Measurements from ENCODE around the gene AARS2.
"Not testable (repeated sequence)": the region's sequence is repeated elsewhere in the genome, so short reads cannot be mapped to it uniquely, and the experiment has no call there.

The AARS2 gene

GRCh38 chr6:44312901-44313788 is at the start of gene AARS2:
Gene AARS2 (minus strand): TSS chr6:44313347. CDS start chr6:44313323, 24 bp downstream.
- peak; percentile 83 to 90 for DNase-seq

DNA sequence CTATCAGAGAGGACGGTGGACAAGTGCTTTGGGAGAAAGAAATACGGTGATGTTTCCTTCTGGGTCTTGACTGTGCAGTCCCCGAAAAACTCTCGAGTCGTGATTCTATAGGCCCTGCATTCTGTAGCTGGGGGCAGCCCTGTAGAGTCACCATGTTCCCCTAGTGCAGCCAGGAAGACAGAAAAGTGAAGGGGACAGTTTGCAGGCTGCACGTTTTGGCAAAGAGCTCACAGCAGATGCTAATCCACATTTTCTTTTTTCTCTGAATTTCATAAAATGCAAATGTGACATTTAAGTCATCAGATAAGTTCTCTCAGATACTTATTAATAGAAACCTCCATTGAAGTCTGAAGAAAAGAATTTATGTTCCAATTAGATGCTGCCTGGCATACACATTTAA is 48.8 kb upstream of the AARS2 start:
- no peak for DNase-seq

DNA sequence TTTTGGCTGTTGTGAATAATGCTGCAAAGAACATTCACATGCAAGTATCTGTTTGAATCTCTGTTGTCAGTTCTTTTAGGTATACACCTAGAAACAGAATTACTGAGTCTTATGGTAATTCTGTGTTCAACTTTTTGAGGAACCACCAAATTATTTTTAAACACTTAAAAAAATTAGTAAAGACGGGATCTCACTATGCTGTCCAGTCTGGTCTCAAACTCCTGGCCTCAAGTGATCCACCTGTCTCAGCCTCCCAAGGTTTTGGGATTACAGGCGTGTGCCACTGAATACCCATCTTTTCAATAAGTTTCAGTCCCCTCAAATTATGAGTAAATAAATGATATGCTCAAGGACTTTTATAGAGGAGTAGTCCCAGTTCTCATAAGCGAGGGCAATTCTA is 46.8 kb upstream of the AARS2 start:
- no peak for DNase-seq

DNA sequence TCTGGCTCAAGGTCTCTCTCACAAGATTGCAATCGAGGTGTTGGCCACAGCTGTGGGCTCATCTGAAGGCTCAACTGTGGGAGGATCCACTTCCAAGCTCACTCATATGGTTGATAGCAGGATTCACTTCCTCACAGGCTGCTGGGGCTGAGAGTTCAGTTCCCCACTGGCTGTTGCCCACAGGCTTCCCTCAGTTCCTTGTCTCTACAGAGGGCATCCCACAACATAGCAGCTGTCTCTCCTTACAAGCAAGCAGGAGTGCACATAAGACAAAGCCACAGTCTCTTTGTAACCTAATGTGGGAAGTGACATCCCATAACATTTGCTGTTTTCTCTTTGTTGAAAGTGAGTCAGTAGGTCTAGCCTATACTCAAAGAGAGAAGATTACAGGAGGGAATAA is 43.3 kb upstream of the AARS2 start:
- no peak for DNase-seq

GRCh38 chr6:44355640-44356039 is 42.5 kb upstream of the AARS2 start:
- DNase-seq, result no peak

GRCh38 chr6:44353336-44353735 is 40.2 kb upstream of the AARS2 start:
- no peak for DNase-seq

DNA sequence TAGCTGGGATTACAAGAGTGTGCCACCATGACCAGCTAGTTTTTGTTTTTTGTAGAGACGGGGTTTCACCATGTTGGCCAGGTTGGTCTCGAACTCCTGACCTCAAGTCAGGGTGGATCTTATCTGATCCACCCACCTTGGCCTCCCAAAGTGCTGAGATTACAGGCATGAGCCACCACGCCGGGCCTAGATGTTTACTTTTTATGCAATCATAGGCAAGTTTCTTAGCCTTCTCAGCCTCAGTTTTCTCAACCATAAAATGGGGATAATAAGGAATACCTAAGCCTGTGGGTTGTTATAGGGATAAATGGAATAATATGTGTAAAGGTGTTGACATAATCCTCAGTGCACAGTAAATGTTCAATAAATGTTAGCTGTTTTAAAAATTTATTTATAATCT is 39.1 kb upstream of the AARS2 start:
- no peak for DNase-seq

DNA sequence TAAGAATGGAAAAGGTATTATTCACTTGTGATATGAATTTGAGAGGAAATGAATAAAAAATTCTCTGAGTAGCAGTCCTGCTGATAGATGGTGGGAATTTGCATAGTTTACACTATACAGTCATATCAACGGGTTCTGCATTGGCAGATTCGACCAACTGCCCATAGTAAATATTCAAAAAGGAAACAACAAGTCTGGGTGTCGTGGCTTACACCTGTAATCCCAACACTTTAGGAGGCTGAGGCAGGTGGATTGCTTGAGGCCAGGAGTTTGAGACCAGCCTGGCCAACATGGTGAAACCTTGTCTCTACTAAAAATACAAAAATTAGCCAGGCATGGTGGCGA is 37.5 kb upstream of the AARS2 start:
- DNase-seq, result not testable (repeated sequence)

DNA sequence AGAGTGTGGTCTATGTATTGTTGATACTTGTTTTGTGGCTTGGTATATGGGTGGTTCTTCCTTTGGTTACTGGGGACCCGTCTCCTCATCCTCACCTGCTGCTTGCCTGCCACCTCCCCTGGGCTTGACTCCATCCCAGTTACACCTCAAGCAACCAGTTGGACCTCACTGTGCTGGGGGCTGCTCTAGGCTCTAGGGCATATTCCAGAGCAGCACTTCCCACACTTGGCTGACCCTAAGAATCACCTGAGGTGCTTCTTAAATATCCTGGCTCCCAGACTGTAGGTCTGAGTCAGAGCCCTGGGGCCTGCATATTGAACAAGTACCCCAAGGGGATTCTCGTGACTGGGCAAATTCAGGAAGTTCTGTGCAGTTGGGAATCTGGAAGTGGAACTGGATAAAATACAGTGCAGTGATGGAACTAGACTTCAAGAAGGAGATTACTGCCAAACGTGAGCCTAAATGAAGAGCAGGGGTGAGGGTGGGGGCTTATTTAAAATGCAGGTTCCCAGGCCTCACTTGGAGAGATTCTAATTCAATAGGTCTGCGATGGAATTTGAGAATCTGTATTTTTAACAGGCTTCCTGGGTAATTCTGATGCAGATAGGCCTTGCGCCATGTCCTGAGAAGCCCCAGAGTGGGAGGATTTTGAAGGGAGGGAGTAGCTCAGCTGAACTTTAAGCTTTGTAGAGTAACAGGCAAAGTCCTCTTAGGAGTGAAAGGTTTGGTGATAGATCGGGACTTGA is 36.9 kb upstream of the AARS2 start:
- DNase-seq, result no peak

DNA sequence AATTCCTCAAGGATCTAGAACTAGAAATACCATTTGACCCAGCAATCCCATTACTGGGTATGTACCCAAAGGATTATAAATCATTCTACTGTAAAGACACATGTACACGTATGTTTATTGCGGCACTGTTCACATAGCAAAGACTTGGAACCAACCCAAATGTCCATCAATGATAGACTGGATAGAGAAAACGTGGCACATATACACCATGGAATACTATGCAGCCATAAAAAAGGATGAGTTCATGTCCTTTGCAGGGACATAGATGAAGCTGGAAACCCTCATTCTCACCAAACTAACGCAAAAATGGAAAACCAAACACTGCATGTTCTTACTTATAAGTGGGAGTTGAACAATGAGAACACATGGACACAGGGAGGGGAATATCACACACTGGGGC is 33.7 kb upstream of the AARS2 start:
- DNase-seq, result not testable (repeated sequence)

DNA sequence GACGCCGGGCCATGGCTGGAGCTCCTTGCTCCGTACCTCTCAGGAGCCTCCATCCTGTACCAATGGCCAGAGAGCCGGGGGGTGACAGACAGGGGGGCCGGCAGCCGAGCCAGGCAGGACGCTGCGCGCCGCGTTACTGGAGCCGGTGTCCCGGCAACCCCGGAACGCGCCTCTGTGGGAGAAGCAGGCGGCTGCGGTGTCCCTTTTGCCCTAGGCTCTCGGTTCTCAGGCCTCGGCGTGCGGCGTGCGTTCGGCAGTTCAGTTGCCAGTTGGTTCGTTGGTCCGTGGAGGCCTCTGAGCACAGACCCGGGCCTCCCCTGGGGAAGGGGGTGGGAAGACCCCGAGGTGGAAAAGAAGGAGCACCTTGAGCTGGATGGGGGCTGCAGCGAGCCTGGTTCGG is 29.3 kb upstream of the AARS2 start, which contains the start of gene SPATS1:
Gene SPATS1 (plus strand): TSS at position 162 of the 400 bp plus-strand sequence. CDS start 446 bp downstream, outside the sequence.
- no peak for DNase-seq

DNA sequence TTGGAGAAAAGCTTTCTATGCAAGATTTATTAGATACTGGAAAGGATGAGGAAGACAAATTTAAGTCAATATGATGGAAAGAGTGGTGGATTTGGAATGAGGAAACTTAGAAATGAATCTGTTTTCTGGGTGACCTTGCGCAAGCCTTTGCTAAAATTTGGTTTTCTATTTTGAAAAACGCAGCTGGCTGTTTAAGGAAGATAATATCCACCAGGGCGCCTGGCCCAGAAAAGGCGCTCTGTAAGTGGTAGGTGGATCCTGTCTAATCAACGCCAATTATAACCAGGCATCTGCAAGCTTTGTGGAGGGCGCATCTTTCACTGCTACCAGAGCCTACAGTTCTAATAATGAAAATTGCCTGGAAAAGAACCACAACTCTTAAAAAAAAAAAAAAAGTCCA is 28.9 kb upstream of the AARS2 start:
- DNase-seq, result no peak

DNA sequence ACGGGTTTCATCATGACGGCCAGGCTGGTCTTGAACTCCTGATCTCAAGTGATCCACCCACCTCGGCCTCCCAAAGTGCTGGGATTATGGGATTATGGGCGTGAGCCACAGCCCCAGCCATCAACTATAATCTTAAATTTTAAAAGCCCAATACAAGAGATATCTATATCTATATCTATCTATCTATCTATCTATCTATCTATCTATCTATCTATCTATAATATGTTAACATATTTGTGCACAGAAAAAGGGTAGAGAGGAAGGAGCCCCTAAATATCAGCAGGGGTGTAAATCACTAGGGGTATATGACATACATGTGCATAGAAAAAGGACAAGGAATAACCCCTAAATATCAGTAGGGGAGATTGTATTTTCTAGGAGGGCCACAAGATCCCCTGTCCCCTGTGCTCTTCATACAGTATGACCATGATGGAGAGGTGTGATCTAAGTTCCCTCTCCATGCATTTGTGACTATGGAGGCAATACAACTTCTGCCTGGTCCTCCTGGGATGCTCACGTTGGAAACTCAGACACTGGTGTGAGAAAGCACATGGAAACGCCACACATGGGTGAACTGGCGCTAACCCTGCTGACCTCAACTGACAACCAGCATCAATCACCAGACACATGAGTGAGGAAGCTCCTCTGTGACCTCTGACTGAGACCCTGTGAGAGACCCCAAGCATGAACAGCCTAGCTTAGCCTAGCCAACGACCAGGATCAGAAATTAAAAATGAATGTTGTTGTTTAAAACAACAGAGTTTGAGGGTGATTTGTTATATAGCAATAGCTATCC is 28.1 kb upstream of the AARS2 start:
- DNase-seq, result no peak

- no peak for DNase-seq
Measured at GRCh38 chr6:44339763-44340625, 26.8 kb upstream of the AARS2 start.

- DNase-seq, result no peak
Measured at GRCh38 chr6:44339301-44339700, 26.2 kb upstream of the AARS2 start.

DNA sequence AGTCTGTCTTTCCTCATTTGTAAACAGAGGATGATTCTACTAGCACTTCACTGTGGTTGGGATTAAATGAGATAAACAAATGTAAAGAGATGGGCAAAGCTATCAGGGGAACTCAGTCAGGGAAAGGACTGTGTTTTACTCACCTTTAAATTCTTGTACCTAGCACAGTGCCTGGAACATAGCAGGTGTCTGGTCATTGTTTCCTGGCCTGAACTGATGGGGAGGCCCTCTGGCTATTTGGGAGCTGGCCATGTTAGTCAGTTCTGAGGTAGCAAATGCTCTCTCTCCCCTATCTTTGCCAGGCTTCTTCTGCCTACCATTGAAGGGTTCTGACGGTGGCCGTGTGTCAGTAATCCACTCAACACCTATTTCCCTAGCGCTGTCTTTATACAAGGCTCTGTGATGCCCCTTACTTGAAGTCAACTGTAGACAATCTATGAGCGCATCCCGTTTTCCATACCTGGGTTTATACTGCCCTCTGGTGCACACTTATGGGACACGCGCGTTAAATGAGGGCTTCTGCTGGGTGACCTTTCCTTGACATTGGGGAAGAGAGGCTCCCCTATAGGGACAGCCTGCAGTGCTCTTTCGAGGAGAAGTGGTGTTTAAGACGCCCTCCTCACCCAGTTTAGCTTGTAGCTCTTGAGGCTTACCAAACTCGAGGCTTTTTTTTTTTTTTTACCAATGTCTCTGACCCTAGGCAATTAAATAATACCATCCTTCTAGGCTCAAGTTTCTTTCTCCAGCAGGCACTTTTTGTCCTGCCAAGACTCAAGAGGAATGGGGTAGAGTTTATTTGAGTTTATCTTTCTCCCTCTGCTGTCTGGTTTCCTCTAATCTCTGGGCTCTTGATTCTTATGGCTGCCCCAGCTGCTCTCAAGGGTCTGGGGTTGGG is 25.3 kb upstream of the AARS2 start:
- peak; percentile 39 to 73 for DNase-seq

- no peak for DNase-seq
Measured at GRCh38 chr6:44335631-44336030, 22.5 kb upstream of the AARS2 start.

DNA sequence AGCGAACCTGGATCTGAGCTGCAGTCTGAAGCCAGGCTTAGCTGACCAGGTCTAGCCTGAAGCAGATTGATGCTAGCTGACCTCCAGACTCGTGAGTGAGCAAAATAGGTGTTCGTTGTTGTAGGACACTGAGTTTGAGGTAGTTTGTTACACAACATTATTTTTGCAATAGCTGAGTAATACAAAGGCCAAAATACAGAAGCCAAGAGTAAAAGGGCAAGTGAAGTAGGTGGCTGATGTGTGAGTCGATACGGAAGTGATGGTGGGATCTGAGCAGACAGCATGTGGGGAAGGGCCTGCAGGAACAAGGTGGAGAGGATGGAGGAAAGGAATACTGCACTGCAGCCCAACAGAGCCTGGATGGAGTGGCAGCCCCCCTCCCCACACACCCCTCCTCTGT is 20.8 kb upstream of the AARS2 start:
- no peak for DNase-seq

DNA sequence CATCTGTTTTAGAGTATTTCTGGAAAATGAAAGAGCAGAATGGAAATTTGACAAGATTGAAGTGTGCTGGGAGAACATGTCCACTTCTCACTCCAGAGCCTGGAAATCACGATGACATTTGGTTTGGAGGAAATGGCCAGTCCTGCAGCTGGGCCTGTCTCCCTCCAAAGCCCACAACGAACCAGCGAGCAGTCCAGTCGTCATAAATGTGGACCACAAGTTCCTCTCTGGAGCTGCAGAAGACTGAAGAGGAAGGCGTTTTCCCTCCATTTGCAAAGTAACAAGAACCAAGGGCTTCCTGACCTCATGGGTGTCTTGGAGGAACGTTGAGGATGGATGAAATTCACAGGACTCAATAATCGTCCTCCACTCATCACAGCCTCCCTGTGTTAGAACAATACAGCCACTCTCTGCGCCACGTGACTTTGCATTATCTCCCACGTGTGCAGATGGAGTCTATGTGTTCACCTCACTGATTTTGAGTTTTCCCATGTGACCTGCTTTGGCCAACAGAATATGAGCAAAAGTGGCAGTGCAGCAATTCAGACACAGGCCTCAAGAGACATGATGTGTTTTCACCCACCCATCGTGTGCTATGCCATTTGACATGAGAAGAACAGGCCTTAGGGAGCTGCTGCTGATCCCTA is 20.2 kb upstream of the AARS2 start:
- DNase-seq, result no peak

DNA sequence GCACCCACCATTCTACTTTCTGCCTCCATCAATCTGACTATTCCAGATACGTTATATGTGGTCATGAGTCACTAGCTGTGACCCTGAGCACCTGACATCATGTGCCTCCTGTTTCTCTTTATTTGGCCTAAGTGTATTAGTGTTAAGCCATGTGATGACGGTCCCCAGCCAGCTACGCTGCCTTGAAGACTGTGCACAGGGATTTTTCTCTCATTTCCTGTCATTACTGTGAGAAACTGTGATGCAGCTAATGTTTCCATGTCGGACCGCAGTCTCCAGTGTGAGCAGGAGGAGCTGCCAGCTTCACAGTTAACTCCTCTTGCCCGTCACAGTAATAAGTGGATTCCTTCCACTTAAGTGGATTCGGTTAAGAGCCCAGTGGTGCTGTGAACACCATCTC is 19.4 kb upstream of the AARS2 start:
- DNase-seq, result no peak

DNA sequence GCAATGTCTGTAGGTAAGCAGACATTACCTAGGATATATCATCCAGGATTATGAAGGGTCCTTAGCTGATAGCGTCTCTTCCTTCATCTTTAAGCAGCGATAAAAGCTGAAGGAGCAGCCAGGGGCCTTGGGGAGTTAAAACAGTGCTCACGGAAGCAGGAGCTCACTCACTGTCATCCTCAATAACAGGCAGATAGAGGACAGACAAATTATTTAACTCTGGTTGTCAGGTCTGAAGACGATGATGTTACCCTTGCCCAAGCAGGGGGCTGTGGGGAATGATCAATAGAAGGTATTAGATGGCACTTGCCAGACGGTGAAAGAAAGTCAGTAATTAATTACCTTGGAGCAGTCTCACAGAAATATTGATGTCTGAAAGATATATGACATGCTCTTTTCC is 16.7 kb upstream of the AARS2 start:
- DNase-seq, result no peak
